GM19455 (cell line): ENCODE measurements around the gene DKC1.
"Not testable (repeated sequence)": the region's sequence is repeated elsewhere in the genome, so short reads cannot be mapped to it uniquely, and the experiment has no call there.

ENCODE experiments used
- ATAC-seq: cut with Tn5 transposase; IDR thresholded peaks from one replicate; pipeline ENCODE4 v1.9.1; 2021; ENCODE audit not compliant: unreplicated experiment

The DKC1 gene

GRCh38 chrX:154817048-154817618, 54.5 kb downstream of the DKC1 start:
- ATAC-seq, result not testable (repeated sequence)

- ATAC-seq, result no peak
Observed at GRCh38 chrX:154818916-154819770, 56.5 kb downstream of the DKC1 start.

- ATAC-seq, result no peak
Observed at GRCh38 chrX:154819771-154820341, 57.2 kb downstream of the DKC1 start.

- no peak for ATAC-seq
Observed at GRCh38 chrX:154821523-154821922, 58.9 kb downstream of the DKC1 start.

GRCh38 chrX:154822029-154822428, 59.4 kb downstream of the DKC1 start:
- no peak for ATAC-seq

GRCh38 chrX:154824638-154825037, 62.0 kb downstream of the DKC1 start:
- ATAC-seq, result no peak

- ATAC-seq, result not testable (repeated sequence)
Observed at GRCh38 chrX:154825586-154825985, 62.9 kb downstream of the DKC1 start.
